Measurements from ENCODE around the gene LRIG2.
A peak's percentile ranks its signal among the peaks of the same experiment; 100 is the strongest.
"Not testable (repeated sequence)": the region's sequence is repeated elsewhere in the genome, so short reads cannot be mapped to it uniquely, and the experiment has no call there.

LRIG2 gene

GRCh38 chr1:113046569-113046968, 26.4 kb upstream of the LRIG2 start:
- Mint-ChIP-seq H3K27ac (peak overlapping the region; percentile 66), H3K9me3 (no peaks in the 10 kb centered on the region), H3K27me3 (no peaks in the 10 kb centered on the region), H3K4me3 (no peak overlapping the region), H3K4me1 (ENCODE audit: low read depth) (peaks cover 37% of the 10 kb centered on the region), H3K36me3 (ENCODE audit: low read depth) (no peaks in the 10 kb centered on the region)
- DNase-seq, result no peak

- Mint-ChIP-seq H3K27me3 (no peaks in the 10 kb centered on the region), H3K4me3 (no peak overlapping the region), H3K27ac (no peak overlapping the region), H3K36me3 (ENCODE audit: low read depth) (no peaks in the 10 kb centered on the region), H3K4me1 (ENCODE audit: low read depth) (peaks cover 23% of the 10 kb centered on the region), H3K9me3 (no peaks in the 10 kb centered on the region)
- DNase-seq, result no peak
These were observed 24.9 kb upstream of the LRIG2 start for GRCh38 chr1:113048064-113048463.

GRCh38 chr1:113053344-113054126, 19.5 kb upstream of the LRIG2 start:
- H3K27me3 Mint-ChIP-seq, result no peaks in the 10 kb centered on the region
- H3K4me3 Mint-ChIP-seq, result no peak overlapping the region
- peaks cover 7% of the 10 kb centered on the region for H3K4me1 Mint-ChIP-seq (ENCODE audit: low read depth)
- H3K27ac Mint-ChIP-seq, result no peak overlapping the region
- H3K9me3 Mint-ChIP-seq, result no peaks in the 10 kb centered on the region
- no peaks in the 10 kb centered on the region for H3K36me3 Mint-ChIP-seq (ENCODE audit: low read depth)
- no peak for DNase-seq

GRCh38 chr1:113055570-113055969, 17.4 kb upstream of the LRIG2 start:
- no peaks in the 10 kb centered on the region for H3K9me3 Mint-ChIP-seq
- H3K4me1 Mint-ChIP-seq (ENCODE audit: low read depth), result peaks cover 4% of the 10 kb centered on the region
- DNase-seq, result no peak
- H3K4me3 Mint-ChIP-seq, result no peak overlapping the region
- H3K27ac Mint-ChIP-seq, result no peak overlapping the region
- H3K36me3 Mint-ChIP-seq (ENCODE audit: low read depth), result no peaks in the 10 kb centered on the region
- H3K27me3 Mint-ChIP-seq, result no peaks in the 10 kb centered on the region

GRCh38 chr1:113057006-113057405, 16.0 kb upstream of the LRIG2 start:
- H3K27ac Mint-ChIP-seq, result no peak overlapping the region
- no peaks in the 10 kb centered on the region for H3K36me3 Mint-ChIP-seq (ENCODE audit: low read depth)
- H3K27me3 Mint-ChIP-seq, result no peaks in the 10 kb centered on the region

GRCh38 chr1:113058941-113059706, 13.9 kb upstream of the LRIG2 start:
- no peak overlapping the region for H3K27ac Mint-ChIP-seq
- no peak overlapping the region for H3K4me3 Mint-ChIP-seq
- no peaks in the 10 kb centered on the region for H3K27me3 Mint-ChIP-seq
- H3K4me1 Mint-ChIP-seq (ENCODE audit: low read depth), result no peaks in the 10 kb centered on the region
- no peaks in the 10 kb centered on the region for H3K9me3 Mint-ChIP-seq
- H3K36me3 Mint-ChIP-seq (ENCODE audit: low read depth), result no peaks in the 10 kb centered on the region
- DNase-seq, result no peak

More at GRCh38 chr1:113057006-113057405, 16.0 kb upstream of the LRIG2 start:
- no peaks in the 10 kb centered on the region for H3K4me1 Mint-ChIP-seq (ENCODE audit: low read depth)
- no peak overlapping the region for H3K4me3 Mint-ChIP-seq
- no peaks in the 10 kb centered on the region for H3K9me3 Mint-ChIP-seq
- DNase-seq, result no peak

GRCh38 chr1:113063456-113063855, 9.5 kb upstream of the LRIG2 start:
- H3K9me3 Mint-ChIP-seq; DNase-seq; H3K4me1 Mint-ChIP-seq (ENCODE audit: low read depth); H3K4me3 Mint-ChIP-seq; H3K27ac Mint-ChIP-seq; H3K27me3 Mint-ChIP-seq; H3K36me3 Mint-ChIP-seq (ENCODE audit: low read depth): not testable (repeated sequence)

GRCh38 chr1:113072141-113072756, 749 bp upstream of the LRIG2 start:
- H3K9me3 Mint-ChIP-seq, result no peaks in the 10 kb centered on the region
- DNase-seq, result no peak
- peaks cover 34% of the 10 kb centered on the region for H3K4me1 Mint-ChIP-seq (ENCODE audit: low read depth)

GRCh38 chr1:113073479-113073950, 517 bp downstream of the LRIG2 start:
- Mint-ChIP-seq H3K9me3 (no peaks in the 10 kb centered on the region), H3K36me3 (ENCODE audit: low read depth) (peaks cover 43% of the 10 kb centered on the region), H3K4me1 (ENCODE audit: low read depth) (peaks cover 34% of the 10 kb centered on the region), H3K27ac (peak overlapping the region; percentile 98), H3K4me3 (peak overlapping the region; percentile 99), H3K27me3 (no peaks in the 10 kb centered on the region)
- no peak for DNase-seq

More at GRCh38 chr1:113072141-113072756, 749 bp upstream of the LRIG2 start:
- peak overlapping the region; percentile 99 for H3K4me3 Mint-ChIP-seq
- H3K27me3 Mint-ChIP-seq, result no peaks in the 10 kb centered on the region
- H3K27ac Mint-ChIP-seq, result peak overlapping the region; percentile 98
- peaks cover 33% of the 10 kb centered on the region for H3K36me3 Mint-ChIP-seq (ENCODE audit: low read depth)

GRCh38 chr1:113074237-113074636, 1.2 kb downstream of the LRIG2 start:
- Mint-ChIP-seq H3K4me1 (ENCODE audit: low read depth) (peaks cover 34% of the 10 kb centered on the region), H3K9me3 (no peaks in the 10 kb centered on the region), H3K27ac (peak overlapping the region; percentile 98), H3K4me3 (peak overlapping the region; percentile 99), H3K36me3 (ENCODE audit: low read depth) (peaks cover 48% of the 10 kb centered on the region), H3K27me3 (no peaks in the 10 kb centered on the region)
- no peak for DNase-seq

GRCh38 chr1:113077978-113078377, 5.0 kb downstream of the LRIG2 start:
- not testable (repeated sequence) for H3K9me3 Mint-ChIP-seq, DNase-seq, H3K27ac Mint-ChIP-seq, H3K27me3 Mint-ChIP-seq, H3K4me3 Mint-ChIP-seq
- Mint-ChIP-seq H3K36me3 (ENCODE audit: low read depth) (peaks cover 65% of the 10 kb centered on the region), H3K4me1 (ENCODE audit: low read depth) (peaks cover 35% of the 10 kb centered on the region)

- Mint-ChIP-seq H3K27me3 (no peaks in the 10 kb centered on the region), H3K9me3 (no peaks in the 10 kb centered on the region), H3K27ac (no peak overlapping the region), H3K4me3 (no peak overlapping the region), H3K36me3 (ENCODE audit: low read depth) (peaks cover 52% of the 10 kb centered on the region), H3K4me1 (ENCODE audit: low read depth) (peaks cover 40% of the 10 kb centered on the region)
- DNase-seq, result no peak
These were observed 13.5 kb downstream of the LRIG2 start for GRCh38 chr1:113086541-113086940.

- H3K36me3 Mint-ChIP-seq (ENCODE audit: low read depth), result peaks cover 60% of the 10 kb centered on the region
- no peaks in the 10 kb centered on the region for H3K9me3 Mint-ChIP-seq
- peaks cover 42% of the 10 kb centered on the region for H3K4me1 Mint-ChIP-seq (ENCODE audit: low read depth)
- no peaks in the 10 kb centered on the region for H3K27me3 Mint-ChIP-seq
- DNase-seq, result no peak
- H3K4me3 Mint-ChIP-seq, result no peak overlapping the region
- H3K27ac Mint-ChIP-seq, result no peak overlapping the region
These were observed 16.0 kb downstream of the LRIG2 start for GRCh38 chr1:113088972-113089371.

GRCh38 chr1:113090051-113090450, 17.1 kb downstream of the LRIG2 start:
- DNase-seq, result no peak
- H3K36me3 Mint-ChIP-seq (ENCODE audit: low read depth), result peaks cover 65% of the 10 kb centered on the region
- H3K4me3 Mint-ChIP-seq, result no peak overlapping the region
- H3K27me3 Mint-ChIP-seq, result no peaks in the 10 kb centered on the region
- H3K27ac Mint-ChIP-seq, result no peak overlapping the region
- no peaks in the 10 kb centered on the region for H3K9me3 Mint-ChIP-seq
- H3K4me1 Mint-ChIP-seq (ENCODE audit: low read depth), result peaks cover 42% of the 10 kb centered on the region

All from activated T-cell treated with anti-CD3 and anti-CD28 coated beads, Interleukin-2, amount 50 U/mL, for 24 hours (primary cell).